ENCODE measurements around the gene TPR.

Gene TPR

GRCh38 chr1:186337554-186337953 is 37.5 kb downstream of the TPR start:
- peaks cover 96% of the 10 kb centered on the region for H3K36me3 ChIP-seq (ENCODE audit: insufficient read depth, low read length)

GRCh38 chr1:186330758-186331157 is 44.3 kb downstream of the TPR start:
- H3K79me2 ChIP-seq (ENCODE audit: insufficient read depth, low read length) = no peaks in the 10 kb centered on the region
- peaks cover 2% of the 10 kb centered on the region; the same call in 1 of the 2 replicates for H4K20me1 ChIP-seq (ENCODE audit: insufficient read depth, low read length)
- no peaks in the 10 kb centered on the region for H3K27me3 ChIP-seq (ENCODE audit: insufficient read depth, low read length, poor library complexity)
- H3K9me3 ChIP-seq (ENCODE audit: insufficient read depth, low read length, severe bottlenecking) = no peaks in the 10 kb centered on the region
- no peak overlapping the region for H2AFZ ChIP-seq (ENCODE audit: low read depth, low read length)
- peak; percentile 49 for TF ChIP-seq CTCF (IDR thresholded peaks at IDR 0.05; ENCODE audit: borderline replicate concordance, extremely low read depth, low read length, poor library complexity, severe bottlenecking)
- no peak for TF ChIP-seq EZH2 (IDR thresholded peaks at IDR 0.05; ENCODE audit: borderline replicate concordance, low read depth, low read length, severe bottlenecking)
- no peak overlapping the region for H3K4me2 ChIP-seq (ENCODE audit: insufficient read depth, low read length)
- H3K27ac ChIP-seq (ENCODE audit: low read length) = no peak overlapping the region
- H3K36me3 ChIP-seq (ENCODE audit: insufficient read depth, low read length) = peaks cover 90% of the 10 kb centered on the region
- no peak overlapping the region for H3K9ac ChIP-seq (ENCODE audit: low read depth, low read length)
- H3K4me1 ChIP-seq (ENCODE audit: insufficient read depth, low read length) = no peaks in the 10 kb centered on the region
- peak; percentile 54; the same call in 1 of the 3 replicates for ATAC-seq (ENCODE audit: insufficient read depth, low read depth)
- DNase-seq = no peak
- H3K4me3 ChIP-seq (ENCODE audit: low read depth in 1 of 2, low read length in 2 of 2) = no peak overlapping the region

More at GRCh38 chr1:186337554-186337953, 37.5 kb downstream of the TPR start:
- TF ChIP-seq EZH2 (IDR thresholded peaks at IDR 0.05; ENCODE audit: borderline replicate concordance, low read depth, low read length, severe bottlenecking) = no peak
- TF ChIP-seq CTCF (IDR thresholded peaks at IDR 0.05; ENCODE audit: borderline replicate concordance, extremely low read depth, low read length, poor library complexity, severe bottlenecking) = no peak
- Histone ChIP-seq H3K27ac (ENCODE audit: low read length) (no peak overlapping the region), H3K4me3 (ENCODE audit: low read depth in 1 of 2, low read length in 2 of 2) (no peak overlapping the region), H3K4me1 (ENCODE audit: insufficient read depth, low read length) (no peaks in the 10 kb centered on the region), H2AFZ (ENCODE audit: low read depth, low read length) (no peak overlapping the region), H3K9me3 (ENCODE audit: insufficient read depth, low read length, severe bottlenecking) (no peaks in the 10 kb centered on the region), H3K27me3 (ENCODE audit: insufficient read depth, low read length, poor library complexity) (no peaks in the 10 kb centered on the region), H3K79me2 (ENCODE audit: insufficient read depth, low read length) (no peaks in the 10 kb centered on the region), H3K9ac (ENCODE audit: low read depth, low read length) (no peak overlapping the region), H4K20me1 (ENCODE audit: insufficient read depth, low read length) (peaks cover 2% of the 10 kb centered on the region; the same call in 1 of the 2 replicates), H3K4me2 (ENCODE audit: insufficient read depth, low read length) (no peak overlapping the region)
- no peak for DNase-seq
- ATAC-seq (ENCODE audit: insufficient read depth, low read depth) = no peak

GRCh38 chr1:186327331-186327730 is 47.7 kb downstream of the TPR start:
- no peaks in the 10 kb centered on the region for H3K79me2 ChIP-seq (ENCODE audit: insufficient read depth, low read length)
- ATAC-seq (ENCODE audit: insufficient read depth, low read depth) (no peak), DNase-seq (no peak)
- H2AFZ ChIP-seq (ENCODE audit: low read depth, low read length) = no peak overlapping the region
- no peaks in the 10 kb centered on the region for H3K27me3 ChIP-seq (ENCODE audit: insufficient read depth, low read length, poor library complexity)
- no peak overlapping the region for H3K4me3 ChIP-seq (ENCODE audit: low read depth in 1 of 2, low read length in 2 of 2)
- H4K20me1 ChIP-seq (ENCODE audit: insufficient read depth, low read length) = no peaks in the 10 kb centered on the region
- H3K9ac ChIP-seq (ENCODE audit: low read depth, low read length) = no peak overlapping the region
- H3K9me3 ChIP-seq (ENCODE audit: insufficient read depth, low read length, severe bottlenecking) = no peaks in the 10 kb centered on the region
- H3K4me2 ChIP-seq (ENCODE audit: insufficient read depth, low read length) = no peak overlapping the region
- no peak overlapping the region for H3K27ac ChIP-seq (ENCODE audit: low read length)
- peaks cover 87% of the 10 kb centered on the region for H3K36me3 ChIP-seq (ENCODE audit: insufficient read depth, low read length)
- TF ChIP-seq EZH2 (IDR thresholded peaks at IDR 0.05; ENCODE audit: borderline replicate concordance, low read depth, low read length, severe bottlenecking) (no peak), CTCF (IDR thresholded peaks at IDR 0.05; ENCODE audit: borderline replicate concordance, extremely low read depth, low read length, poor library complexity, severe bottlenecking) (no peak)
- H3K4me1 ChIP-seq (ENCODE audit: insufficient read depth, low read length) = no peaks in the 10 kb centered on the region

- Histone ChIP-seq H3K27me3 (ENCODE audit: insufficient read depth, low read length, poor library complexity) (no peaks in the 10 kb centered on the region), H3K36me3 (ENCODE audit: insufficient read depth, low read length) (peaks cover 87% of the 10 kb centered on the region), H3K4me1 (ENCODE audit: insufficient read depth, low read length) (no peaks in the 10 kb centered on the region), H3K4me2 (ENCODE audit: insufficient read depth, low read length) (no peak overlapping the region), H3K27ac (ENCODE audit: low read length) (no peak overlapping the region), H4K20me1 (ENCODE audit: insufficient read depth, low read length) (no peaks in the 10 kb centered on the region), H2AFZ (ENCODE audit: low read depth, low read length) (no peak overlapping the region), H3K4me3 (ENCODE audit: low read depth in 1 of 2, low read length in 2 of 2) (no peak overlapping the region), H3K9me3 (ENCODE audit: insufficient read depth, low read length, severe bottlenecking) (no peaks in the 10 kb centered on the region), H3K79me2 (ENCODE audit: insufficient read depth, low read length) (no peaks in the 10 kb centered on the region), H3K9ac (ENCODE audit: low read depth, low read length) (no peak overlapping the region)
- TF ChIP-seq CTCF (IDR thresholded peaks at IDR 0.05; ENCODE audit: borderline replicate concordance, extremely low read depth, low read length, poor library complexity, severe bottlenecking) = no peak
- TF ChIP-seq EZH2 (IDR thresholded peaks at IDR 0.05; ENCODE audit: borderline replicate concordance, low read depth, low read length, severe bottlenecking) = no peak
- ATAC-seq (ENCODE audit: insufficient read depth, low read depth) (no peak), DNase-seq (no peak)
These were observed 49.0 kb downstream of the TPR start for GRCh38 chr1:186326009-186326408.
